BJ (cell line): ENCODE results near the gene NDFIP2. TPM values are rescaled to one million over a fixed set of nuclear protein-coding genes. Genes with fewer than 3 reads are reported as not detected.
A peak's percentile ranks its signal among the peaks of the same experiment; 100 is the strongest.

Experiments
- CTCF ChIA-PET: fragments of 350-600 bp; formaldehyde crosslinking; extraction: SDS; loops from one replicate; lab custom pipeline; 2021; ENCODE audit warnings: antibody characterized with exemption, inconsistent platforms; lab: Yijun Ruan, JAX
- POLR2A ChIA-PET: fragments of 300-600 bp; sonication (Branson Sonifier 250); formaldehyde crosslinking; extraction: SDS; loops from one replicate; lab custom pipeline; 2021; ENCODE audit warnings: antibody characterized with exemption; lab: Charles Lee
- DNase-seq: peaks from one replicate; pipeline ENCODE4 v3.0.0-alpha.2; 2011; ENCODE audit warnings: low read depth
- H3K27me3 ChIP-seq: 2 replicates; pipeline ENCODE4 v1.6.0; 2011; ENCODE audit warnings: low read length; ENCODE audit not compliant: control insufficient read depth, insufficient read depth
- H3K36me3 ChIP-seq: 2 replicates; pipeline ENCODE4 v1.5.1; 2011; ENCODE audit warnings: low read length; ENCODE audit not compliant: control insufficient read depth, insufficient read depth
- H3K4me3 ChIP-seq: 2 replicates; pipeline ENCODE4 v1.5.1; 2011; ENCODE audit warnings: low read depth, mild to moderate bottlenecking, control low read depth, low read length
- CTCF ChIP-seq: IDR thresholded peaks from 2 replicates; pipeline ENCODE4 v1.5.1; 2011; ENCODE audit warnings: low read depth, mild to moderate bottlenecking, control low read depth, inconsistent platforms, low read length, moderate library complexity; ENCODE audit not compliant: insufficient read depth
- polyA minus RNA-seq: library from RNA; depleted of rRNA, polyadenylated mRNA; stranded (reverse); fragments of >200 nt; gene quantifications from 2 replicates; pipeline ENCODE4 v1.2.3, GENCODE V29; 2011; rRNA and poly(A)+ RNA removed
- polyA plus RNA-seq: library from polyadenylated mRNA; depleted of rRNA; stranded (reverse); fragments of >200 nt; gene quantifications from 2 replicates; pipeline ENCODE4 v1.2.3, GENCODE V29; 2011; rRNA removed

The NDFIP2 gene, protein sequence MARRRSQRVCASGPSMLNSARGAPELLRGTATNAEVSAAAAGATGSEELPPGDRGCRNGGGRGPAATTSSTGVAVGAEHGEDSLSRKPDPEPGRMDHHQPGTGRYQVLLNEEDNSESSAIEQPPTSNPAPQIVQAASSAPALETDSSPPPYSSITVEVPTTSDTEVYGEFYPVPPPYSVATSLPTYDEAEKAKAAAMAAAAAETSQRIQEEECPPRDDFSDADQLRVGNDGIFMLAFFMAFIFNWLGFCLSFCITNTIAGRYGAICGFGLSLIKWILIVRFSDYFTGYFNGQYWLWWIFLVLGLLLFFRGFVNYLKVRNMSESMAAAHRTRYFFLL
- 53.8 and 71.5 TPM in 2 replicates for polyA plus RNA-seq
- polyA minus RNA-seq = 40.7 and 61.8 TPM in 2 replicates

DNA sequence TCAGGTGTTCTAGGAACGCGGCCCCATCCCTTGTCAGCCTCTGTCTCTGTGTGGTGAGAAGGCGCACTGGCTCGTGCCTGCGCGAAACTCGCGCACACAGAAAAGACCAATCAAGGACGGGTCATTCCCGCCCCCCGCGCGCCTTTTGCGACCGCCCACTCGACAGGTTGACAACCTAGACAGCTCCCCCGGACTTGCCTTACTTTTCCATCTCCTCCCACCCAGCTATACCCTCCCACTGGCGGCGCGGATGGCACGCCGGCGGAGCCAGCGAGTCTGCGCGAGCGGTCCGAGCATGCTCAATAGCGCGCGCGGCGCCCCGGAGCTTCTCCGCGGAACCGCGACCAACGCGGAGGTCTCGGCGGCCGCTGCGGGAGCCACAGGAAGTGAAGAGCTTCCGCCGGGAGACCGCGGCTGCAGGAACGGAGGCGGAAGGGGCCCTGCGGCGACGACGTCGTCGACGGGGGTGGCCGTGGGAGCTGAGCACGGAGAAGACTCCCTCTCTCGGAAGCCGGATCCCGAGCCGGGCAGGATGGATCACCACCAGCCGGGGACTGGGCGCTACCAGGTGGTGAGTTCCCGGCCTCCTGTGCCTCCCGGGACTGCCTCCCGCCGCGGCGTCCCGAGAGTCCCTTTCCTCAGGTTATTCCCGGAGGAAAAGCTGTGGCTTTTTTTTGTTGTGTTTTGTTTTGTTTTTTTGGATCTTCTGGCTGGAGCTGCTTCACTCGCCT, at the start of gene NDFIP2:
TSS of gene NDFIP2 (plus strand) at position 202 of the 731 bp plus-strand sequence. CDS start at position 251, 49 bp downstream.
- Histone ChIP-seq H3K27me3 (peaks cover 7% of the 10 kb centered on the region; the same call in 1 of the 2 replicates), H3K4me3 (peak within 1 kb of the TSS; percentile 94), H3K36me3 (no peaks in the 10 kb centered on the region)
- no peak for DNase-seq
- POLR2A ChIA-PET = interaction anchor here (0.7 to 0.9 kb wide), 3 partner anchors 9 to 57 kb away, joined by 3 to 8 read pairs (median 3); no protein-coding TSS in a partner anchor
- CTCF ChIA-PET = interaction anchor here (0.7 to 3.1 kb wide), 5 partner anchors 33 to 62 kb away, joined by 3 to 20 read pairs (median 3); no protein-coding TSS in a partner anchor
- 0 out of 2 replicates have a peak, but pooled peaks have one; percentile 3 for TF ChIP-seq CTCF

DNA sequence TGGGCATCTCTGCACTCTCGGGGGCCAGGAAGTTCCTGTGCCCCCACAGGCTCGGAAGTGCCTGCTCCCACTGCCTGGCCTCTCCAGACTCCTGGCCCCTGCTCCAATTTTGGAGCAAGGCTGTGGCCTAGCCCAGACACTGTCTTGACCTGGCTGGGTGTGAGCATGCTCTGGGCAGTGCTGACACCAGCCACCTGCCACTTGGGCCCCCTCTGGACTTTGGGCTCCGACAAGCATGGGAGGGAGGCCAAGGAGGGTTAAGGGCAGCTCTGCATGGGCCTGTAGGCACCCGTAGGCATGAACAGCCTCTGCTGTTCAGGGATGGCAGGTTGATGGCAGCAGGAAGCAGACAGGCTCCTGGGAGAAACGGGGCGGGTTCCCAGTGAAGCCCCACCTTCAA, 48.9 kb upstream of the NDFIP2 start:
- no peak overlapping the region for H3K4me3 ChIP-seq
- ChIA-PET CTCF (interaction anchor here (0.9 to 2.3 kb wide), 2 partner anchors 8 to 25 kb away, joined by 3 to 23 read pairs; no protein-coding TSS in a partner anchor), POLR2A (no interaction called here)
- H3K27me3 ChIP-seq = no peaks in the 10 kb centered on the region
- H3K36me3 ChIP-seq = no peaks in the 10 kb centered on the region
- DNase-seq = no peak
- no peak for TF ChIP-seq CTCF

- no peak overlapping the region for H3K4me3 ChIP-seq
- ChIA-PET CTCF (interaction anchor here (0.5 to 2.3 kb wide), 6 partner anchors 9 to 65 kb away, joined by 3 to 23 read pairs (median 4); no protein-coding TSS in a partner anchor), POLR2A (interaction anchor here (0.6 kb wide), 1 partner anchor 18 kb away, joined by 3 read pairs; no protein-coding TSS in a partner anchor)
- no peak for DNase-seq
- H3K27me3 ChIP-seq = no peaks in the 10 kb centered on the region
- no peak for TF ChIP-seq CTCF
- no peaks in the 10 kb centered on the region for H3K36me3 ChIP-seq
These were observed 48.0 kb upstream of the NDFIP2 start for GRCh38 chr13:79432992-79433391.

GRCh38 chr13:79434556-79434955, 46.4 kb upstream of the NDFIP2 start:
- TF ChIP-seq CTCF = no peak
- DNase-seq = no peak
- H3K4me3 ChIP-seq = no peak overlapping the region
- H3K27me3 ChIP-seq = no peaks in the 10 kb centered on the region
- ChIA-PET POLR2A (no interaction called here), CTCF (interaction anchor here (1.8 kb wide), 1 partner anchor 31 kb away, joined by 3 read pairs; no protein-coding TSS in a partner anchor)
- no peaks in the 10 kb centered on the region for H3K36me3 ChIP-seq

DNA sequence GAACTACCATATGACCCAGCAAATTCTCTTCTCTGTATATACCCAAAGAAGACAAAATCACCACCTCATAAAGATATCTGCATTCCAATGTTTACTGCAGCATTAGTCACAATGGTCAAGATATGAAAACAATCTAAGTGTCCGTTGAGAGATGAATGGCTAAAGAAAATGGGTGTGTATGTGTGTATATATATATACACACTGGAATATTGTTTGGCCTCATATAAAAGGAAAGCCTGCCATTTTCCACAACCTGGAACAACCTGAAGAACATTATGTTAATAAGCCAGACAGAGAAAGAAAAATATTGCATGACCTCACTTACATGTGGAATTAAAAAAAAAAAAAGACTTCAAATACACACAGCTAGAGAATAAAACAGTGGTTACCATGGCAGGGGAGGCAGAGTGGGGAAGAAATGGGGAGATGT, 45.4 kb upstream of the NDFIP2 start:
- DNase-seq = peak; percentile 64
- CTCF ChIA-PET = interaction anchor here (1.5 kb wide), 1 partner anchor 47 kb away, joined by 3 read pairs; no protein-coding TSS in a partner anchor

More for the DNA sequence above, 45.4 kb upstream of the NDFIP2 start:
- Histone ChIP-seq H3K27me3 (no peaks in the 10 kb centered on the region), H3K4me3 (no peak overlapping the region), H3K36me3 (no peaks in the 10 kb centered on the region)
- TF ChIP-seq CTCF = no peak
- POLR2A ChIA-PET = no interaction called here
